Measurements from ENCODE around the gene TADA1.

DNA sequence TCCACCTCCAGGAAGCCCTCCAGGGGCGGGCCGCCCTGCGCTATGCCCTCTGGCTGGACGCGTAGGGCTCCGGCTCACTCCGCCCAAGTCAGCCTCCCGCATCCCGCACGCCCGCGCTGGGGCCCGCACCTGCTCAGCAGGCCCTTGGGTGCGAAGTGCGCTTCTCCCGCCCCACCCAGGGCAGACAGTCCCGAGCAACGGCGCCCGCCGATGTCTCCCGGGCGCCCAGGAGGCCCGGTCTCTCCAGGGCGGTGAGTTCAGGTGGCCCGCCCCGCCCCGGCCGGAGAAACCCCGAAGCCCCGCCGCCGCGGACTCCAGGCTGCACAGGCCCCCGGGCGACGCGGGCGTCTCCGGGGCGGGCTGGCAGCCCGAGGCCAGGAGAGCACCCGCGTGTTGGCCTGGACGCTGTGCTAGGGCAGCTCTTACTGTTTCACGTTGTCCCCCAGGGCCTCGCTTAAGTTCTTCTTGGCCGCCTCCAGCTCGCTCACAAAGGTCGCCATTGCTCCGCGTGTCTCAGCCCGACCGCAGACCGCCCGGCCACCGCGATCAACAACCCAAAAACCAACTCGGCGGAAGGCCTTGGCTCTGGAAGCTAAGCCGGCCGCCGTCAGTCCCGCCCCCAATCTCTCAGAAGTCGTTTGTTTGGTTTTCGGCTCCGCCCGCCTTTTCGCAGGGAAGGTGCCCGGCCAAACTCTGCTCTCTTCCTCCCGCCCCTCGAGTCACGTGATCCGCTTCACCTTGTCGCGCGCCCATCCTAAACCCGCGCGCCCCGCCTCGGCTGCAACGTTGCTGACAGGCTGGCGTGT, at the start of gene TADA1:
- TF ChIP-seq, protein P1, sequence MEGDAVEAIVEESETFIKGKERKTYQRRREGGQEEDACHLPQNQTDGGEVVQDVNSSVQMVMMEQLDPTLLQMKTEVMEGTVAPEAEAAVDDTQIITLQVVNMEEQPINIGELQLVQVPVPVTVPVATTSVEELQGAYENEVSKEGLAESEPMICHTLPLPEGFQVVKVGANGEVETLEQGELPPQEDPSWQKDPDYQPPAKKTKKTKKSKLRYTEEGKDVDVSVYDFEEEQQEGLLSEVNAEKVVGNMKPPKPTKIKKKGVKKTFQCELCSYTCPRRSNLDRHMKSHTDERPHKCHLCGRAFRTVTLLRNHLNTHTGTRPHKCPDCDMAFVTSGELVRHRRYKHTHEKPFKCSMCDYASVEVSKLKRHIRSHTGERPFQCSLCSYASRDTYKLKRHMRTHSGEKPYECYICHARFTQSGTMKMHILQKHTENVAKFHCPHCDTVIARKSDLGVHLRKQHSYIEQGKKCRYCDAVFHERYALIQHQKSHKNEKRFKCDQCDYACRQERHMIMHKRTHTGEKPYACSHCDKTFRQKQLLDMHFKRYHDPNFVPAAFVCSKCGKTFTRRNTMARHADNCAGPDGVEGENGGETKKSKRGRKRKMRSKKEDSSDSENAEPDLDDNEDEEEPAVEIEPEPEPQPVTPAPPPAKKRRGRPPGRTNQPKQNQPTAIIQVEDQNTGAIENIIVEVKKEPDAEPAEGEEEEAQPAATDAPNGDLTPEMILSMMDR (IDR thresholded peaks at IDR 0.05) = no peak
- TF ChIP-seq, protein P2, sequence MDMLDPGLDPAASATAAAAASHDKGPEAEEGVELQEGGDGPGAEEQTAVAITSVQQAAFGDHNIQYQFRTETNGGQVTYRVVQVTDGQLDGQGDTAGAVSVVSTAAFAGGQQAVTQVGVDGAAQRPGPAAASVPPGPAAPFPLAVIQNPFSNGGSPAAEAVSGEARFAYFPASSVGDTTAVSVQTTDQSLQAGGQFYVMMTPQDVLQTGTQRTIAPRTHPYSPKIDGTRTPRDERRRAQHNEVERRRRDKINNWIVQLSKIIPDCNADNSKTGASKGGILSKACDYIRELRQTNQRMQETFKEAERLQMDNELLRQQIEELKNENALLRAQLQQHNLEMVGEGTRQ (IDR thresholded peaks at IDR 0.05; ENCODE audit: borderline replicate concordance, low read depth, low read length) = peak; percentile 81
- no peak; the same call in 1 of the 2 replicates for TF ChIP-seq RFX5 (IDR thresholded peaks at IDR 0.05; ENCODE audit: low read length)

Data from SK-N-SH (cell line).